HepG2 (cell line): ENCODE results near the gene RAG2. TPM values are rescaled to one million over a fixed set of nuclear protein-coding genes. Genes with fewer than 3 reads are reported as not detected.

Experiments used
- ATAC-seq: fragments of 200-7000 bp; cut with Tn5 transposase; 3 replicates; pipeline ENCODE4 v1.9.1; 2020; ENCODE audit warnings: mild to moderate bottlenecking, moderate library complexity
- BruUV-seq: library from RNA; stranded (reverse); fragments of 400-500 nt; replicated peaks from 2 replicates; lab custom pipeline; 2021; lab: Mats Ljungman, UMichigan
- CTCF ChIA-PET: fragments of 300-600 bp; formaldehyde crosslinking; extraction: SDS; loops from one replicate; lab custom pipeline; 2021; ENCODE audit warnings: low total read pairs, inconsistent platforms, low intra/inter-chr PET ratio; lab: Yijun Ruan, JAX
- POLR2A ChIA-PET: fragments of 350-600 bp; sonication (Branson Sonifier 250); formaldehyde crosslinking; loops from one replicate; lab custom pipeline; 2020; ENCODE audit warnings: antibody characterized with exemption, inconsistent platforms; lab: Yijun Ruan, JAX
- DNase-seq: peaks from one replicate; pipeline ENCODE4 v3.0.0-alpha.2; 2015; ENCODE audit warnings: low spot score
- FAIRE-seq: peaks from 3 replicates; lab custom pipeline; 2011; peaks lifted over from hg19 to GRCh38; lab: Jason Lieb, UNC
- H2AFZ ChIP-seq: one replicate; pipeline ENCODE4 v1.6.1; 2011; ENCODE audit warnings: low read length, inconsistent platforms
- H3K27ac ChIP-seq: fragments of 300-600 bp; 3 replicates; pipeline ENCODE4 v1.8.0; 2011; ENCODE audit warnings: mixed run types, mild to moderate bottlenecking, mixed read lengths, low read length, inconsistent platforms; ENCODE audit not compliant: insufficient read depth; ENCODE audit errors: extremely low read length
- H3K27me3 ChIP-seq, 2 experiments: fragments of 200-600 bp in 1 of 2; 2 replicates in 1 of 2; 3 replicates in 1 of 2; pipeline versions ENCODE4 v1.6.0 to v1.8.0; 2011; ENCODE audit warnings: low read length in 2 of 2, mild to moderate bottlenecking in 2 of 2, moderate library complexity in 2 of 2, inconsistent platforms in 1 of 2; ENCODE audit not compliant: insufficient read depth in 2 of 2, control insufficient read depth in 1 of 2
- H3K36me3 ChIP-seq, 2 experiments: fragments of 200-600 bp in 1 of 2; replicated peaks in 1 of 2; 2 replicates in 1 of 2; 3 replicates in 1 of 2; pipeline versions ENCODE4 v1.5.1 to v1.8.0; 2011; ENCODE audit warnings: low read length in 2 of 2, inconsistent platforms in 1 of 2; ENCODE audit not compliant: insufficient read depth in 2 of 2, control insufficient read depth in 1 of 2
- H3K4me1 ChIP-seq: 2 replicates; pipeline ENCODE4 v1.5.1; 2012; ENCODE audit warnings: low read length, inconsistent platforms; ENCODE audit not compliant: insufficient read depth
- H3K4me2 ChIP-seq: 2 replicates; pipeline ENCODE4 v1.6.0; 2011; ENCODE audit warnings: low read depth, low read length, inconsistent platforms
- H3K4me3 ChIP-seq, 3 experiments: fragments of 200-600 bp in 1 of 3; sonication (generic), shearing (Covaris generic) in 1 of 3; replicated peaks in 1 of 3; 2 replicates each; pipeline ENCODE4 v1.5.1; 2011 to 2016; ENCODE audit warnings: low read length in 3 of 3, inconsistent platforms in 2 of 3, low read depth in 2 of 3, mild to moderate bottlenecking in 2 of 3, control low read depth in 1 of 3, mixed read lengths in 1 of 3; ENCODE audit not compliant: insufficient read depth in 1 of 3
- H3K79me2 ChIP-seq: one replicate; pipeline ENCODE4 v1.6.1; 2011; ENCODE audit warnings: low read length, inconsistent platforms; ENCODE audit not compliant: insufficient read depth
- H3K9ac ChIP-seq: 2 replicates; pipeline ENCODE4 v1.6.0; 2011; ENCODE audit warnings: mild to moderate bottlenecking, low read depth, low read length, inconsistent platforms; ENCODE audit not compliant: insufficient read depth
- H3K9me3 ChIP-seq: 2 replicates; pipeline ENCODE4 v1.5.1; 2012; ENCODE audit warnings: mild to moderate bottlenecking, low read length
- H4K20me1 ChIP-seq: 2 replicates; pipeline ENCODE4 v1.6.0; 2011; ENCODE audit warnings: inconsistent platforms, mild to moderate bottlenecking, low read length, moderate library complexity; ENCODE audit not compliant: insufficient read depth
- AGO2 ChIP-seq: fragments of 200-400 bp; formaldehyde crosslinking; optimal IDR thresholded peaks from 2 replicates; pipeline ENCODE3; 2017; ENCODE audit warnings: mild to moderate bottlenecking, low read depth, low read length, moderate library complexity
- ARID2 ChIP-seq: sonication (generic); formaldehyde crosslinking; IDR thresholded peaks from 2 replicates; pipeline ENCODE4 v1.8.1; 2022; ENCODE audit warnings: mild to moderate bottlenecking, missing genetic modification reagents, borderline replicate concordance
- KAT8 ChIP-seq: IDR thresholded peaks from 2 replicates; pipeline ENCODE4 v1.6.1; 2016; ENCODE audit warnings: missing genetic modification reagents, missing compliant biosample characterization
- NCOA5 ChIP-seq: sonication (generic); formaldehyde crosslinking; IDR thresholded peaks from 2 replicates; pipeline ENCODE4 v1.4.0; 2020; ENCODE audit warnings: missing genetic modification reagents
- THAP11 ChIP-seq: IDR thresholded peaks from 2 replicates; pipeline ENCODE4 v1.6.1; 2016; ENCODE audit warnings: missing biosample characterization, missing genetic modification reagents
- ZBTB37 ChIP-seq: sonication (generic); formaldehyde crosslinking; IDR thresholded peaks from 2 replicates; pipeline ENCODE4 v1.4.0; 2020; ENCODE audit warnings: mild to moderate bottlenecking, missing genetic modification reagents
- ZNF143 ChIP-seq: sonication (generic); formaldehyde crosslinking; IDR thresholded peaks from 2 replicates; pipeline ENCODE4 v1.4.0; 2020; ENCODE audit warnings: missing genetic modification reagents
- ZNF431 ChIP-seq: sonication (generic); formaldehyde crosslinking; IDR thresholded peaks from 2 replicates; pipeline ENCODE4 v1.9.0; 2022; ENCODE audit warnings: missing genetic modification reagents, low read depth, mild to moderate bottlenecking, borderline replicate concordance
- ZNF777 ChIP-seq: sonication (generic); formaldehyde crosslinking; IDR thresholded peaks from 2 replicates; pipeline ENCODE4 v1.4.0; 2020; ENCODE audit warnings: missing genetic modification reagents
- ZSCAN25 ChIP-seq: sonication (generic); formaldehyde crosslinking; IDR thresholded peaks from 2 replicates; pipeline ENCODE4 v1.8.0; 2022; ENCODE audit warnings: mild to moderate bottlenecking, missing genetic modification reagents
- ZXDC ChIP-seq: sonication (generic); formaldehyde crosslinking; IDR thresholded peaks from 2 replicates; pipeline ENCODE4 v1.5.0; 2020; ENCODE audit warnings: mild to moderate bottlenecking, missing genetic modification reagents
- in situ Hi-C: cut with HindIII; loops from 2 replicates; pipeline ENCODE4 v1.10.0; 2017; ENCODE audit warnings: low pct_unique_long_range_greater_than_20kb; ENCODE audit not compliant: extremely low pct_ligation_motif_present
- intact Hi-C: fragments of 100-400 bp; cut with micrococcal nuclease; formaldehyde crosslinking; loops from one replicate; pipeline ENCODE4 v1.10.0; 2022; ENCODE audit not compliant: unreplicated experiment
- polyA plus RNA-seq, 8 experiments: library from polyadenylated mRNA; depleted of rRNA in 3 of 8; stranded (reverse) in 7 of 8; unstranded in 1 of 8; fragments of >200 nt; fragmentation: Illumina TruSeq in 4 of 8; extraction: Trizol in 4 of 8; gene quantifications; 2 replicates each; pipeline versions ENCODE4 v1.2.1 to v1.2.3, GENCODE V29; 2011 to 2016; ENCODE audit warnings: low read depth in 4 of 8, missing spikeins in 1 of 8, mixed read lengths in 1 of 8; ENCODE audit not compliant: insufficient read depth in 1 of 8
- total RNA-seq, 5 experiments: library from RNA; depleted of rRNA; stranded (reverse); fragments of >200 nt; fragmentation: Illumina TruSeq; extraction: Trizol; gene quantifications; 2 replicates each; pipeline ENCODE4 v1.2.3, GENCODE V29; 2016; ENCODE audit warnings: low read depth in 1 of 5

RAG2 gene
- total and polyA plus RNA-seq, 2 of the 13 experiments (the other 11 are each of a cell fraction or from before 2014, with no cell fraction given), result not detected

- ATAC-seq, result no peak
- no TSS peak for BruUV-seq
- peaks cover 1% of the 10 kb centered on the region; the same call in 1 of the 2 replicates for H3K9me3 ChIP-seq
- FAIRE-seq, result no peak
- no peak for DNase-seq
- intact Hi-C loops, result loop anchor here (10.0 kb wide), 1 partner anchor 72 kb away; the partner anchor contains the start of gene TRAF6
- H3K27me3 ChIP-seq, result no peaks in the 10 kb centered on the region
- CTCF ChIA-PET, result no interaction called here
- H3K36me3 ChIP-seq, result no peaks in the 10 kb centered on the region
- H3K79me2 ChIP-seq, result no peaks in the 10 kb centered on the region
- TF ChIP-seq ZNF777 (CRISPR knock-in tag) (no peak), ZNF431 (no peak), ZSCAN25 (CRISPR knock-in tag) (no peak), KAT8 (no peak), ARID2 (CRISPR knock-in tag) (no peak), NCOA5 (no peak), AGO2 (no peak), ZXDC (CRISPR knock-in tag) (no peak), THAP11 (peak; percentile 66; the same call in 1 of the 2 replicates), ZNF143 (CRISPR knock-in tag) (peak; percentile 32; the same call in 1 of the 2 replicates), ZBTB37 (CRISPR knock-in tag) (no peak)
- in situ Hi-C loops, result no loop called here
- no peak overlapping the region for H3K27ac ChIP-seq
- H3K4me2 ChIP-seq, result no peak overlapping the region
- H3K4me3 ChIP-seq, result no peak overlapping the region
- H4K20me1 ChIP-seq, result no peaks in the 10 kb centered on the region
- H3K4me1 ChIP-seq, result no peaks in the 10 kb centered on the region
- H3K9ac ChIP-seq, result no peak overlapping the region
- H2AFZ ChIP-seq, result no peak overlapping the region
- POLR2A ChIA-PET, result no interaction called here
These were observed 11.5 kb downstream of the RAG2 start for GRCh38 chr11:36586543-36586942.
